Astrocyte of the spinal cord (primary cell): ENCODE measurements around the gene ERC2.
A peak's percentile ranks its signal among the peaks of the same experiment; 100 is the strongest.

Experiments
- DNase-seq: peaks from one replicate; pipeline ENCODE4 v3.0.0; 2011; ENCODE audit warnings: low read depth, low spot score
- H3K4me3 ChIP-seq: 2 replicates; pipeline ENCODE4 v1.5.1; 2011; ENCODE audit warnings: low read depth, mild to moderate bottlenecking, low read length, moderate library complexity
- in situ Hi-C: cut with HindIII; loops from 2 replicates; pipeline ENCODE4 v1.10.0; 2017; ENCODE audit warnings: low sequenced_read_pairs
- TF ChIP-seq, protein P1 (sequence below): IDR thresholded peaks from 2 replicates; pipeline ENCODE4 v1.5.1; 2012; ENCODE audit warnings: low read depth, mild to moderate bottlenecking, low read length, inconsistent platforms

Gene ERC2

DNA sequence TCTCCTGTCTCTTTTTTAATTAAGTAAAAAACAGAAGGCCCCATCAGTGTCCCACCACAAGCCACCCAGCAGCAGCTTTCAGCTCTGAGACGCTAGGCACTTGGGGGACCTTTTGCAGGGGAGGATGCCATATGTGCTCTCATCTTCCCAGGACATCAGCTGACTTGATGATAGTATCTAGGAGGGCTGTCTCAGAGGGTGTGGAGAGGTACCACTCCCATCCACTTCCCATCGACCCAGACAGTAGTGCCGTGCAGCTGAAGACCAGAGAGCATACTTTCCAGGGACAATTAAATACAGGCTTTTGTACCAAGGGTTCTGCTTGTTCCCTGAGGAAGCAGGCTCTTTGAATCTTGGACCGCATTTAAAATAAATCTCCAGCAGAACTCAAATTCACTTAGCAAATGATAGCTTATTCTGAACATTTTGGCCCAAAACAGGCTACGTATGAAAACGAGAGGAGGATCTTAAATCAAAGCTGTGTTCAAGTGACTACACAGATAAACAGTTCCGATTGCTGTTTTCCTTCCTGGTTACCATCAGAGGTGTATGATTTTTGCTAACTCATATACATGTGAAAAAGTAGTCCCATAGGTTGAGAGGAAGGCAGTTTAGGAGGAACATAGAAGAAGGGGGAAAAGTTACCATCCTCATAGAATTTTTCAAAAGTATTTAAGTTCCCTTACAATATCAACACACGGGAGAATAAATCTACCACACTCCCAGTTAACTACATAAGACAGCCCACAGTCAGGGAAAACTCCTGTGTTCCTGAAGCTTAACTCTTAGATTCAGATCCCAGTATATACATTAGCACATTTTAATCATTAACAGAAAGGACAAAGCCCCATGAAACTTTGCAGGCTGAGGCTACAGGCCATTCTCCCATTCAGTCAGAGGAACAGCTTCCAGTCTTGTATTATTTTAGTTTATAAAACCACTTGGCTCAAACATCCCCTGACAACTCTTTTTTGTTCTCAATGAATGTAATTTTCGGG, 990.7 kb downstream of the ERC2 start:
- in situ Hi-C loops: loop anchor here (25.0 kb wide), 1 partner anchor 590 kb away; no protein-coding TSS in a partner anchor
- DNase-seq: peak; percentile 38
- TF ChIP-seq, protein P1, sequence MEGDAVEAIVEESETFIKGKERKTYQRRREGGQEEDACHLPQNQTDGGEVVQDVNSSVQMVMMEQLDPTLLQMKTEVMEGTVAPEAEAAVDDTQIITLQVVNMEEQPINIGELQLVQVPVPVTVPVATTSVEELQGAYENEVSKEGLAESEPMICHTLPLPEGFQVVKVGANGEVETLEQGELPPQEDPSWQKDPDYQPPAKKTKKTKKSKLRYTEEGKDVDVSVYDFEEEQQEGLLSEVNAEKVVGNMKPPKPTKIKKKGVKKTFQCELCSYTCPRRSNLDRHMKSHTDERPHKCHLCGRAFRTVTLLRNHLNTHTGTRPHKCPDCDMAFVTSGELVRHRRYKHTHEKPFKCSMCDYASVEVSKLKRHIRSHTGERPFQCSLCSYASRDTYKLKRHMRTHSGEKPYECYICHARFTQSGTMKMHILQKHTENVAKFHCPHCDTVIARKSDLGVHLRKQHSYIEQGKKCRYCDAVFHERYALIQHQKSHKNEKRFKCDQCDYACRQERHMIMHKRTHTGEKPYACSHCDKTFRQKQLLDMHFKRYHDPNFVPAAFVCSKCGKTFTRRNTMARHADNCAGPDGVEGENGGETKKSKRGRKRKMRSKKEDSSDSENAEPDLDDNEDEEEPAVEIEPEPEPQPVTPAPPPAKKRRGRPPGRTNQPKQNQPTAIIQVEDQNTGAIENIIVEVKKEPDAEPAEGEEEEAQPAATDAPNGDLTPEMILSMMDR: no peak
- H3K4me3 ChIP-seq: peak overlapping the region; percentile 73

- DNase-seq: peak; percentile 94
- in situ Hi-C loops: loop anchor here (25.0 kb wide), 1 partner anchor 589 kb away; no protein-coding TSS in a partner anchor
- TF ChIP-seq, protein P1: no peak
- peak overlapping the region; percentile 73 for H3K4me3 ChIP-seq
Observed at GRCh38 chr3:55476515-55476914, 991.8 kb downstream of the ERC2 start.

GRCh38 chr3:55474213-55474632, 994.0 kb downstream of the ERC2 start:
- DNase-seq: no peak
- TF ChIP-seq, protein P1: no peak
- no peak overlapping the region for H3K4me3 ChIP-seq
- in situ Hi-C loops: no loop called here

DNA sequence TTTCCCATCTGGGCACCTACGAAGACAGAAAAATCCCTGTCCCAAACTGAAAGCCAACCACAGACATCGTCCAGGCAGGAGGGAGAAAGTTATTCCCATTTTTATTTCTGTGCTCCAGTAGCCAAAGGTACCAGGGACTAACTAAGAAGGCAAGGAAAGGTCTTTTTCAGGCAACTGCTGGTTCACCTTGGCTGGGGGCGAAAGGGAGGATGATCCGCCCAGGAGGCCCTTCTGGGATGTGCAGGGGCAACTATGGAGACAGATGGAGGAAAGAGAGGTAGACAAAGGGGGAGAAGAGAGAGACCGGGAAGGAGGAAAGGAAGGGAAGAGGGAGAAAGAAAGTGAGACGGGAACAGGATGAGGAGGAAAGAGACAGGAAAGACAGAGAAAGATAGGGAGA, 994.5 kb downstream of the ERC2 start:
- in situ Hi-C loops: no loop called here
- no peak overlapping the region for H3K4me3 ChIP-seq
- TF ChIP-seq, protein P1: no peak
- no peak for DNase-seq

DNA sequence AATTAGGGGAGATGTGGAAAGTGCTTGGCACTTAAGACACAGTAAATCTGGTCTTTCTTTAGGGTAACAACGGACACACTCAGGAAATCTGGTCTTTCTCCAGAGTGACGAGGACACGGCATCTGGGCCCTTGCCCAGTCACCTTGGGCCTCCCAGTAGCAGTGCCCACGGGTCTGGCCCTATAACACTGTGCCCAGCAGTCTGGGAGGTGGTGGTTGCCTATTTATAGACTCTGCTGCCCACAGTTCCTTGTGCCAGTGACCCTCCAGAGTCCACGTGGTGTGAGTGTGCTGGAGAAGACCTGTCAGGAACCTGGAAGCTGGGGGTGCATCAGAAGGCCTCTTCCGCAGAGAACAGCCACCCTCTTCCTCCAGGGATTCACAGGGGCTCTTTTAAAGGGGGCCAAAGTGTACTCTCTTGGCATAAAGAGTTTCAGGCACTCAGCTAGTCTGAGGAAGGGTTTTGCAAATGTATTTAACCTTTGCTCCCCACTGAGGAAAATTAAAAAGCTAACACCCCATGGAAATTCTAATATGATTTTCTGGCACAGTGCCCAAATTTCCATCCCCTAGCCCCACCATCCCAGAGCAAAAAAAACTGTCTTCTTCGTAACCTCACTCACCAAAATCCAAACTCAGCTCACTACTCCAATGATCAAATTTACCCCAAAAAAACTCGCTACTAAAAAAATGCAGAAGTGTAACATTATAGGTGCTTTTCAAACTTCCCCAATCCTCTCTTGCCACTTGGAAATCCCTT, 996.6 kb downstream of the ERC2 start:
- in situ Hi-C loops: no loop called here
- no peak overlapping the region for H3K4me3 ChIP-seq
- TF ChIP-seq, protein P1: no peak
- DNase-seq: no peak

- no peak for DNase-seq
- in situ Hi-C loops: no loop called here
- H3K4me3 ChIP-seq: no peak overlapping the region
- TF ChIP-seq, protein P1: no peak
Observed at GRCh38 chr3:55471084-55471483, 997.2 kb downstream of the ERC2 start.
